PFSK-1 (cell line): Measurements from ENCODE around the gene ARL2.
A peak's percentile ranks its signal among the peaks of the same experiment; 100 is the strongest.

Experiments used
- FOXP2 ChIP-seq: optimal IDR thresholded peaks from 2 replicates; pipeline ENCODE3; 2011; ENCODE audit warnings: borderline replicate concordance, control low read depth, inconsistent platforms; ENCODE audit not compliant: insufficient read depth; ENCODE audit errors: extremely low read length, extremely low read depth
- POLR2AphosphoS5 ChIP-seq: IDR thresholded peaks from 2 replicates; pipeline ENCODE4 v1.6.1; 2012; ENCODE audit warnings: low read depth, mild to moderate bottlenecking, control low read depth, low read length, moderate library complexity
- REST ChIP-seq, 2 experiments: IDR thresholded peaks; 2 replicates each; pipeline versions ENCODE4 v1.6.1 to v1.8.0; 2011 to 2012; ENCODE audit warnings: low read depth in 2 of 2, low read length in 2 of 2, control low read depth in 1 of 2, inconsistent platforms in 1 of 2, mild to moderate bottlenecking in 1 of 2, moderate library complexity in 1 of 2; ENCODE audit not compliant: insufficient read depth in 1 of 2
- SIN3A ChIP-seq: IDR thresholded peaks from 2 replicates; pipeline ENCODE4 v1.6.1; 2012; ENCODE audit warnings: mild to moderate bottlenecking, low read length, moderate library complexity, borderline replicate concordance; ENCODE audit not compliant: insufficient read depth
- TAF1 ChIP-seq: IDR thresholded peaks from 2 replicates; pipeline ENCODE4 v1.6.1; 2012; ENCODE audit warnings: low read length, control low read depth, borderline replicate concordance; ENCODE audit not compliant: insufficient read depth

Gene ARL2

GRCh38 chr11:65017937-65018336, 4.0 kb downstream of the ARL2 start:
- TF ChIP-seq TAF1 (no peak), POLR2AphosphoS5 (no peak), SIN3A (no peak), FOXP2 (no peak), REST (IDR thresholded peaks at IDR 0.05; ENCODE audit: insufficient read depth in 1 of 2, low read depth in 2 of 2, low read length in 2 of 2) (no peak)

DNA sequence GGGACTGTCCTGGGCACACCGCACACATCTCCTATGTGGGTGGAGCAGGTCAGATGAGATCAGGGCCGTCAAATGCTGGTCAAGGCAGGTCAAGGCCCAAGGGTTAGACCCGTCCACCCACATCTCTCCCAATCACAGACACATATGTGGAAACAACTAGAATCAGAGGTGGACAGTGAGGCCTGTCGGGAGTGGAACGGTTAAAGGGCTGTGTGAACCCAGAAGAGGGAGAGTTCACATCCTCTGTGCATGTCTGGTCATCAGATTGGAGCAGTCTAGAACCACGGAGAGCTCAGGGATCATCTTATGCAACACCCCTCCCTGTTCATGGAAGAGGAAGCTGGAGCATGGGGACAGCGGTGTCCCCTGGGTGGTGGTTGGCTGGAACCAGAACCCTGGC, 5.9 kb downstream of the ARL2 start:
- TF ChIP-seq FOXP2 (no peak), TAF1 (no peak), REST (IDR thresholded peaks at IDR 0.05; ENCODE audit: insufficient read depth in 1 of 2, low read depth in 2 of 2, low read length in 2 of 2) (0 out of 4 replicates have a peak, but pooled peaks of 1 of the 2 experiments have one; percentile 11)

- TF ChIP-seq SIN3A (no peak), REST (IDR thresholded peaks at IDR 0.05; ENCODE audit: insufficient read depth in 1 of 2, low read depth in 2 of 2, low read length in 2 of 2) (no peak), POLR2AphosphoS5 (no peak), FOXP2 (no peak), TAF1 (no peak)
Measured at GRCh38 chr11:65021003-65021402, 7.0 kb downstream of the ARL2 start.

- TF ChIP-seq FOXP2 (no peak), SIN3A (no peak), TAF1 (no peak)
Measured at GRCh38 chr11:65021509-65021908, 7.5 kb downstream of the ARL2 start.

DNA sequence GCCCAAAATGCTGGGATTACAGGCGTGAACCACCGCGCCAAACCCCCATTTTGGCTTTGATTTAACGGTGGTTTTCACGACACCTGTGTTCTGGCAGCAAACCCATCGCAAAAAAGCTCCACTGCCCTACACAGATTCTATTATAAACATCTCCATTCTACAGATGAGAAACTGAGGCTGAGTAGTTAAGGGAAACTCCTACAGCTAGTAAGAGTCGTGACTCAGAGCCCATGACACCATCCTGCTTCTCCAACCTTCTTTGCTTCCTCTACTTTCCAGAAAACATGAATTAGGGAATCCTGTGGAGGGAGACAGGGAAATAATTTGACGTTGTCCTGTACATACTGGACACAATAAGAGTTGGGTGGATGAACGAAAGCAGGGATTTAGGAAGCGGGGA, 12.8 kb downstream of the ARL2 start:
- TF ChIP-seq SIN3A, result no peak
- TF ChIP-seq POLR2AphosphoS5, result no peak
- TF ChIP-seq TAF1, result no peak
- no peak for TF ChIP-seq FOXP2
- TF ChIP-seq REST (IDR thresholded peaks at IDR 0.05; ENCODE audit: insufficient read depth in 1 of 2, low read depth in 2 of 2, low read length in 2 of 2), result no peak
